Measurements from ENCODE around the gene BEAN1.

The BEAN1 gene

GRCh38 chr16:66473654-66474519 lies 46.8 kb downstream of the BEAN1 start:
- no peak for DNase-seq

GRCh38 chr16:66474750-66475199 lies 47.7 kb downstream of the BEAN1 start:
- DNase-seq: peak; percentile 44

- no peak for DNase-seq
These were observed 48.1 kb downstream of the BEAN1 start for GRCh38 chr16:66475232-66475631.

GRCh38 chr16:66476328-66477027 lies 49.4 kb downstream of the BEAN1 start:
- peak; percentile 44 for DNase-seq

- no peak for DNase-seq
These were observed 50.0 kb downstream of the BEAN1 start for GRCh38 chr16:66477028-66477515.

GRCh38 chr16:66478733-66479511 lies 51.8 kb downstream of the BEAN1 start:
- peak; percentile 78 for DNase-seq

- DNase-seq: no peak
These were observed 52.7 kb downstream of the BEAN1 start for GRCh38 chr16:66479661-66480264.

- no peak for DNase-seq
These were observed 53.4 kb downstream of the BEAN1 start for GRCh38 chr16:66480265-66481080.

GRCh38 chr16:66481081-66481942 lies 54.2 kb downstream of the BEAN1 start:
- no peak for DNase-seq

- no peak for DNase-seq
These were observed 54.9 kb downstream of the BEAN1 start for GRCh38 chr16:66481943-66482390.

GRCh38 chr16:66483689-66484452 lies 56.8 kb downstream of the BEAN1 start:
- DNase-seq: peak; percentile 62

GRCh38 chr16:66484453-66485213 lies 57.5 kb downstream of the BEAN1 start:
- DNase-seq: no peak

GRCh38 chr16:66485376-66485775 lies 58.3 kb downstream of the BEAN1 start:
- no peak for DNase-seq

GRCh38 chr16:66486199-66486772 lies 59.2 kb downstream of the BEAN1 start:
- DNase-seq: no peak

- no peak for DNase-seq
These were observed 59.9 kb downstream of the BEAN1 start for GRCh38 chr16:66486773-66487579.

- no peak for DNase-seq
These were observed 60.6 kb downstream of the BEAN1 start for GRCh38 chr16:66487580-66488275.

- no peak for DNase-seq
These were observed 61.4 kb downstream of the BEAN1 start for GRCh38 chr16:66488505-66488904.
